ENCODE data around the gene SIDT1.
"Not testable (repeated sequence)": the region's sequence is repeated elsewhere in the genome, so short reads cannot be mapped to it uniquely, and the experiment has no call there.

The SIDT1 gene

DNA sequence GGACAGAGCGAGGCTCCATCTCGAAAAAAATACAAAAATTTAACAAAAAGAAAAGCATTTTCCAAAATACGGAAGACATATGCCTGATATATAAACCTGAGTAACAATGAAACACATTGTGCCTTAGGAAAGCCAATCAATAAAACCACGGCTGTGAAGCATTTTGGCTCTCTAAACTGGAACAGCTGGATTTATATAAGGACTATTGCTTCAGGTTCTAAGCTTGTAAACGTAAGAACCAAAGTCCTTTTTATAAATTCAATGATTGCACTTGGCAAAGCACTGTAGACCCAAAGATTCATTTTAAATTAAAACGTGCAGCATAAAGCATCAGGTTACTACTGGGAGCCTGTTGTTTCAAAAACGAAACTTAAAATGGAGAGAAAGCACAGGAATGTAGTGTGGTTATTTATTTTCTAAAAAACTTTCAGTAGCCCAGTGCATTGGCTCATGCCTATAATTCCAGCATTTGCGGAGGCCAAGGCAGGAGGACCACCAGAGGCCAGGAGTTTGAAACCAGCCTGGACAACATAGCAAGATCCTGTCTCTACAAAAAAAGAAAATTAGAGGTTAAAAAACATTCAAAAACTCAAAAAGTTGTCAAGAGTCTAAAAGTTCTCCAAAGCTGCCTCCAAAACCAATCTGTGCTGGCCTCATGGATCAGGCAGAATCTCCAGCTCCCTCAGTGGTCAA is 102.6 kb downstream of the SIDT1 start:
- no peak for DNase-seq (ENCODE audit: low read depth in 2 of 2)

DNA sequence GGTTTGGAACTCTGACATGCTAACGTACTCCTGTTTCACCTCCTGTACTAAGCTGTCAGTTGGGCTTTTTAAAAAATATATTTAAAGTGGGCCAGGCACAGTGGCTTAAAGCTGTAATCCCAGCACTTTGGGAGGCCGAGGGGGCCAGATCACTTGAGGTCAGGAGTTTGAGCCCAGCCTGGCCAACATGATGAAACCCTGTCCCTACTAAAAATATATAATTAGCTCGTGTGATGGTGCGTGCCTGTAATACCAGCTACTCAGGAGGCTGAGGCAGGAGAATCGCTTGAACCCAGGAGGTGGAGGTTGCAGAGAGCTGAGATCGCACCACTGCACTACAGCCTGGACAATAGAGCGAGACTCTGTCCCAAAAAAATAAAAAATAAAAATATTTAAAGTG is 103.7 kb downstream of the SIDT1 start:
- not testable (repeated sequence) for DNase-seq (ENCODE audit: low read depth in 2 of 2)

DNA sequence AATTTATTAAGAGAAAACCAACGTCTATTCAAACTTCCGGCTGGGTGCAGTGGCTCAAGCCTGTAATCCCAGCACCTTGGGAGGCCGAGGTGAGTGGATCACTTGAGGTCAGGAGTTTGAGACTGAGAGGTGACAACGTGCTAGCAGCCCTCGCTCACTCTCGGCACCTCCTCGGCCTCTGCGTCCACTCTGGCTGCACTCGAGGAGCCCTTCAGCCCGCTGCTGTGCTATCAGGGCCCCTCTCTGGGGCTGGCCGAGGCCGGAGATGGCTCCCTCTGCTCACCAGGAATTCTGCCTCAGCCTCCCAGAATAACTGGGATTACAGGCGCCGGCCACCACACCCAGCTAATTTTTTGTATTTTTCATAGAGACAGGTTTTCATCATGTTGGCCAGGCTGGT is 105.4 kb downstream of the SIDT1 start:
- DNase-seq (ENCODE audit: low read depth in 2 of 2), result no peak

DNA sequence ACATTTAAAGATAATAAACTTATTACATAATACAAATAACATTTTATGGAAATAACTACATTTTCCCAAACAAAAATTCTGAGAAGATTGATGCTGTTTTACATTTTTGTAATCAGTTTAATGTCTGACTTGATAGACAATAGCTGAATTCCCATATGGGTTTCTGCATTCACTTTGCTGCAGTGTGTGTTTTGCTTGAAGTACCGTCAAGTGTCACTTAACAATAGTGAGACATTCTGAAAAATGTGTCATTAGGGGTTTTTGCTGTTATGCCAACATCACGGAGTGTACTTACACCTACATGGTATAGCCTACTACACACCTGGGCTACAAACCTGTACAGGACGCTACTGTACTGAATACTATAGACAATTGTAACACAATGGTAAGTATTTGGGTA is 106.6 kb downstream of the SIDT1 start:
- DNase-seq (ENCODE audit: low read depth in 2 of 2), result no peak

DNA sequence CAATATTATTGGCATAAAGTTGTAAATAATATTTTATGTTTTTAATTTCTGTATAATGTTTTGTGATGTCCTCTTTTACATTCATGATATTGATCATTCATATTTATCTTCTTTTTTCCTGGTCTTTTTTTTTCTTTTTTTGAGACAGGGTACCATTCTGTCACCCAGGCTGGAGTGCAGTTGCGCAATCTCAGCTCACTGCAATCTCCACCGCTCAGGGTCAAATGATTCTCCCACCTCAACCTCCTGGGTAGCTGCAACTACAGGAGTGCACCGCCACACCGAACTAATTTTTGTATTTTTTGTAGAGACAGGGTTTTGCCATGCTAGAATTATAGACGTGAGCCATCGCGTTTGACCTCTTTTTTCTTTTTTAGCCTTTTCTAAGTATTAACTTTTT is 111.2 kb downstream of the SIDT1 start:
- DNase-seq (ENCODE audit: low read depth in 2 of 2), result no peak

DNA sequence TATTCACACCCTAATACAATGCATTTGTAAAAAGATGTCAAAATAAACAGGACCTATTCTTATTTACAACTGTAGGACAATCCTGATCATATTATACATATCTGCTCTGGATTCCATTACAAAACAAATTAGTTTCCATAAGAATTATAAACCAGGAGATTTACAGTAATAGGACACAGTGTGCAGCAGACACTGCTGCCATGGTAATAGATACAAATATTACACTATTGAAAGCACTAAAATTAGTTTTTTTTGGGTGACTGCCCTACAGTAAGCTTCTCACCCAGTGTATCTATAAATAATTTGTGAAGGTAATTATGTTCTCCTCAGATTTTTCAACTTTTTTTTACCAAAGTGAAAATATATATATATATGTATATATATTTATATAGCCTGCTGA is 116.2 kb downstream of the SIDT1 start:
- no peak for DNase-seq (ENCODE audit: low read depth in 2 of 2)

DNA sequence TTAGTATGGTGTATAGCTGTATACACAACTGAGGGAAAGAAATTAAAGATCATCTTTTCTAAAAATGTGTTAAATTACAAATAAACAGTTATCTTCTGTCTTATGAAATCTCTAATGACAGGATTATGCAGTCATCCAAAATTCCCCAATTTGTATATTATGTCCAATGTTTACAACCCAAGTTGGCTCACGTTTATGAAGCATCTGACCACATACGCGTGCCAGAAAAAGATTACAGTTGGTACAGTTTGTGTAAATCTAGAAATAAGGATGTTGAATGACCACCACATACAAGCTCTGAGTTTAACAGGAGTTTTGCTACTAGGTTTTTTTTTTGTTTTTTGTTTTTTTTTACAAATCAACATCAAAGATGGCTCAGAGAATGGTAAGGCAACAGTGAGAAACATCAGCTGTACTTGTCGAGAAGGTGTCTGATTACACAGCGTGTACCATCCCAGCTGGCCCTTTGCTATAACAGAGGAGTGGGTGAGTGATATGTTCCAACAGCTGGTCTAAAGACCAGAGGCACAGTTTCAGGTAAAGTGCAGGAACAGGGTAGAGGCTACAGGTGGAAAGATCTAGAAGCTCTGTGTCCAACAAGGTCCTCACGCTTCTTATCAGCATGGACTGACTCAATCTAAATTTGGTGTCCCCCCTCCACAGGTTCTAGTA is 117.0 kb downstream of the SIDT1 start:
- no peak for DNase-seq (ENCODE audit: low read depth in 2 of 2)

DNA sequence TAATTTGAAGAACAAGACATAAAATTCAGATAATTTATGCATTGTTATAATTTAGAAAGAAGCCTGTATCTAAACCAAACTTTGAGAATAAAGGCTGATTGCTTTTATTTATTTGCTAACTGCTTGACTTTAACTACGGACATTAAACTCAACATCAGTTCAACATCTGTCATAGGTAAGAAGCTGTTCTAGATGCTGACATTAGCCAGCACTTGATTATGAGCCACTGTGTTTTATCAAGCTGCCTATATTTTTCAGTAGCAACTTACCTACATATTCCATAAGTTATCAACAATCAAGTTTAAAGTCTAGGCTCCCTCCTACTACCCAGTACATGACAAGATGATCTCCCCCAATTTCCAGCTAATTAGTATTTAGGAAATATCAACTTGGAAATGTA is 122.0 kb downstream of the SIDT1 start:
- no peak for DNase-seq (ENCODE audit: low read depth in 2 of 2)

DNA sequence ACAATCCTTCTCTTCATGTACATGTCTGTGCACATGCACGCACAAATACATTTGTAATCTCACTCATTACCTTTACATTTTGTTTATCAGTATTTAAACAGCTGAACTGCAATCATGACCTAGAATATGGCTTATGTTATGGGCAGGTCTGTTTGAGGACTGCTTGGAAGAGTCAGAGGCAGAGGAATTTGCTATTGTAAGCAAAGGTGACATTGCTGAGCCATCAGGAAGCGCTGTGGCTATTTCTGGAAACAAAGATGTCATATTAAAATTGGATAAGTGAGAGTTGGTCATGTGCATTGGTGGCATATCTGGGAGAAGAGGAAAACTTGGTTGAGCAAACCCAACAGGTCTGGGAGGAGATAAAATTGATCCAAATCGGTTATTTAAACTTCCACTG is 122.5 kb downstream of the SIDT1 start:
- no peak for DNase-seq (ENCODE audit: low read depth in 2 of 2)

DNA sequence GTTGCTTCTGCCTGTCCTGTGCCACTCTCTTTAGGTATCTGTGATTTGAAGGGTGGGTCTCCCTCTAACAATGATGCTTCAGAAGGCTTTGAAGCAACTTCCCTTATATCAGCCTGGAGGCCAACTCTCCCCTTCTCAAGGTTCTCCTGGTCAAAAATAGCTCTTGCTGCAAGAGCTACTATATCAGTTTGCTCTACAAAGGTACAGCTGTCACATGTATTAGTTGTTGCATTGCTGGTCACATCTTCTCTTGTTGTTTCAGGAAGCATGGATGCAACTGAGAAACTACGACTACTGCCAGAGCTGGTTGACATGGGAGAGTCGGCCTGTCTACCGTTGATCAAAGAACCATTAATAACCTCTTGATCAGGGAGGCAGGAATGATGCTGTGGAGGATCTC is 125.8 kb downstream of the SIDT1 start:
- no peak for DNase-seq (ENCODE audit: low read depth in 2 of 2)

DNA sequence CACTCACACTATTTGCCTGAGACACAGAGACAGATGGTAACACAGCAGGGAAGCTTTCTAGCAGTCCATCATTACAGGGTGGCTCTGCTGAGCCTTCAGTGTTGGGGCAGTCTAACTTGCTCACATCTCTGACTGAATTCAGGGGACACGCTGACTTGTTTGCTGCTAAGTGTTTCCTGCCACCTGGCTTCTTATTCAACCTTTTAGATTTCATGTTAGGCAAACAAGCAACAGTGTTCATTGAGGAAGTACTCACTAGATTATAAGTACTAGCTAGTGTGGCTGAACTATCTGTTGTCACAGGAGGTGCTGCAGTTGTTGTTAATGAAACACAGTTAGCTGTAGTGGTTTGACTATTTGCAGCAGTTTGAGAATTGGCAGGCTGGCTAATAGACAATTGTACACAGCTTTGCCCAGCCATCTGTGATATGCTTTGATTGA is 126.8 kb downstream of the SIDT1 start:
- DNase-seq (ENCODE audit: low read depth in 2 of 2), result no peak

DNA sequence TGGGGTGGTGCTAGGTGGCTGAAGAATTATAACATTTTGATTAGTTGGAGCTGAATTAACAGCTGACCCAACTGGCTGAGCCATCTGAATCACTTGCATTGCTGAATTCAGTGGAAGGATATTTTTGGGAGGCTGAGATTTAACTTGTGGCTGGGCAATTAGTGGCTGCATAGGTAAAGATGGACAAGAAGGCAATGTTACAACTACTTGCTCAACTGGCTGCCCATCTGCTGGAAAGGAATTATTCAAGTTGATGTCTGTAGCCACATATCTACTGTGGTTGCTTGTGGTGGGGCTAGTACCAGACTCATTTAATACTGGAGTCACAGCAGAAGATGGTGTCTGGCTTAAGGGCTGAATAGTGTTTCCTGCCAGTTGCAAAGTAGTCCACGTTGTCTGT is 127.6 kb downstream of the SIDT1 start:
- no peak for DNase-seq (ENCODE audit: low read depth in 2 of 2)

DNA sequence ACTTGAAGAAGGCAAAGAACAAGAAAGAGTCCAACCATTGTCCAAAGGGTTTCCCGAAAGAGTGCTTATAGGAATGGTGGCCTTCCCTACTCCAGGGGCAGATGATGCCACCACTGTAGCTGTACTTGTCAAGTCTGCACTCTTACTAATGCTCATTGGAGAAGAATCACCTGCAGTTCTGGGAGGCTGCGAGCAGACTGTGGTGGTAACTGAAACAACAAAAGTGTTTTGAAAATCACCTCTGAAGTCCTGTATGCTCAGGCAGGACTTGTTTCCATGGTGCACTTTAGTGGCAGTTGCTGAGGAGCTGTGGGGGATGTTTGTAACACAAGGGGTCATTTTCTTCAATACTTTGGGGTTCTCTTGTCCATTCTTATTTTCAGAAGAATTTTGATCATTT is 128.1 kb downstream of the SIDT1 start:
- no peak for DNase-seq (ENCODE audit: low read depth in 2 of 2)

DNA sequence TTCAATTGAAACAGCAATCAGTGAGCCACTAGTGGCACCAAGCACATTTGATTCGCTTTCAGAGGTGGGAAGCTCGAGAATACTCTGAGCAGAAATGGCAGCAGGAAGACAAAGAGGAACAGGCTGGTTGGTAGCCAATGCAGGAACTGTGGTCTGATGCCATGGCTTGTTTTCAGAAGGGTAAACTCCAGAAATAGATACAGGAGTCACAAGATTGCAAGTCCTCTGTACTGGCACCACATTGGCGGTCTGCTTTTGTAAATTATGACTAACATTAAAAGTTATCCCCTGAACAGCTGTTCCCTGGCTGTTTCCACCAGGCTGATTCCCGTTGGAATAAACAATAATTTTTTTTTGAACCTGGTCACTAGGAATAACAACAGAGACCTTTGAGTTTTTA is 128.5 kb downstream of the SIDT1 start:
- no peak for DNase-seq (ENCODE audit: low read depth in 2 of 2)

DNA sequence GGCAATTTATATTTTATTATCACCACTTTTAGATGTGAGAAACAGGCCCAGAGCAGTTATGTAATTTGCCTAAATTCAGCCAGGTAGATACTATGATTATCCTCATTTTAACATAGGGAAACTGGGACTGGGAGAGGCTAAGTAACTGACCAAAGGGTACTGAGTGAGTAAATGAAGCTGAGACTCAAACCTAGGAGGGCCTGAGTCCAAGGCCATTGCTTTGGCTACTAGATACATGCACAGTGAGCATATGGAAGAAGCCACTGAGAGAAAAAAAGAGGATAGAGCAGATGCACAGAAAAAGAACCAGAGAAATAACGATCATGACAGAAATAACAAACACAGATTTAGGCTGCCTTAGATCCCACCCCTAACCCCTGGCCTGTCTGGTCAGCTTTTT is 130.5 kb downstream of the SIDT1 start:
- no peak for DNase-seq (ENCODE audit: low read depth in 2 of 2)

DNA sequence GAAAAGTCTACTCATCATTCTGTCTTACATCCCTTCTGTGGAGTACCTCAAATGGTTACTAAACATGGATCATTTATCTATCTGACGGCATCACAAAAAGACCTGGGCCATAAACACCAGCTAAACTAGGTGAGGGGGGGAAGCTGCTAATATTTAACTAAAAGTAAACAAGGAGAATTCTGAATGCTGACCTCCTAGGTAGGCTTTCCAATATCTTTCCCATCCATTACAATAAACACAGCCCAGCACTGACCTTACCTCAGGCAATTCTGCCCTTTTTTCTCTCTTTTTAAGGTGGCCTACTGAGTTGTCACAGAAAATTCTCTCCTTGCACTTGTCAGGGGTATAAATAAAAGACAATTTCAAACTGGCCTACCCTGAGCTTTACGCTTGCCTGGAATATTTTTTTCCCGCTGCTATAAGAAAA is 131.0 kb downstream of the SIDT1 start:
- no peak for DNase-seq (ENCODE audit: low read depth in 2 of 2)

DNA sequence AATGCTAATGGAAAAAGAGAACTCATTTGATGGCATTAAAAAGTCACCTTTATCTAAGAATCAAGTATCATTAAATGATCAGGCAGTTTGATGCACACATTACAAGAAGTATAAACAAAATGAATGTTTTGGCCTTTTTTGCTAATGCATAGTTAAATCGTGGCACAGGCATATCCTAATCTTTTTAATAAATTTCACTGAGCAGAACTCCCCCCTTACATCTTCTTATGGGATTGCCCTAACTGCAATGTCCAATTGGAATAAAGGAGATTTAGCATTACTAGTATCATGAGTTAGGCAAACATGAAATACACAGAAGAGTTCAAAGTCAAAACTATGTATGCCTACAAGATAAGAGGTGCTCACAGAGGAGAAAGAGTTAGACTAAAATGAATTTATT is 131.4 kb downstream of the SIDT1 start:
- DNase-seq (ENCODE audit: low read depth in 2 of 2), result no peak

DNA sequence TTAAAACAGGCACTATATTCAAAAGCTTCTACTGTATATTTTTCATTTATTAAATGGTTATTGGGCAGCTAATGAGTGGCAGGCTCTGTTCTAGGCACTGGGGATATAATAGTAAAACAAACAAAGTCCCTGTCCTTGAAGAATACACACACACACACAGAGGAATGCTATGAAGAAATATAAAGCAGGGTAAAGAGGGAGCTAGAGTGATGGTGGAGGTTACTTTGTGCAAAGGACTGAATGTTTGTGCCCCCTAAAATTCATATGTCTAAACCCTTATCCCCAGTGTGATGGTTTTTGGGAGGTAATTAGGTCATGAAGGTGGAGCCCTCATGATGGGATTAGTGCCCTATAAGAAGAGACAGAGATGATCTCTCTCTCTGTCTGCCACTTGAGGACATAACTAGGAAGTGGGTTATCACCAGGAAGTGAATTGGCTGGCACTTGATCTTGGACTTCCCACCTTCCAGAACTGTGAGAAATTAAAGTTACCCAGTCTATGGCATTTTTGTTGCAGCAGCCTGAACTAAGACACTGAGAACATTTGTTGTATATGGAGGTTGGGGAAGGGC is 132.3 kb downstream of the SIDT1 start:
- DNase-seq (ENCODE audit: low read depth in 2 of 2), result no peak

DNA sequence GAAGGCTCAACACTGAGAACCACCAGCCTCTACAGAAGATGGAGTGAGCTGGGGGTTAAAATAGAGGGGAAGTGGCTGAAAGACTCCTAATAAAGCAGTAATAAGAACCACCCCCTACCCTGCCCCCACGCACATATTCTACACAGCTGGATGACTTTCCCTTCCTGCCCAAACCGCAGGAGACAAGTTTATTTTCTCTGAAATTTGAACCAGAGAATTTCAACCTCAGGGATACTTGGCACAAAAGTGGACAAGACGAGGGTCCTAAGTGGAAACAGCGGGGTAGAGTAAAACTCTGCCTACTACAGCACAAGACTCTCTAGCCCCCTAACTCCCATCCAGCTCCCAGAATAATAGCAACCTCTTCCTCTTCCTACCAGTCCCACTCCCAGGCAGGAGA is 135.7 kb downstream of the SIDT1 start:
- no peak for DNase-seq (ENCODE audit: low read depth in 2 of 2)

DNA sequence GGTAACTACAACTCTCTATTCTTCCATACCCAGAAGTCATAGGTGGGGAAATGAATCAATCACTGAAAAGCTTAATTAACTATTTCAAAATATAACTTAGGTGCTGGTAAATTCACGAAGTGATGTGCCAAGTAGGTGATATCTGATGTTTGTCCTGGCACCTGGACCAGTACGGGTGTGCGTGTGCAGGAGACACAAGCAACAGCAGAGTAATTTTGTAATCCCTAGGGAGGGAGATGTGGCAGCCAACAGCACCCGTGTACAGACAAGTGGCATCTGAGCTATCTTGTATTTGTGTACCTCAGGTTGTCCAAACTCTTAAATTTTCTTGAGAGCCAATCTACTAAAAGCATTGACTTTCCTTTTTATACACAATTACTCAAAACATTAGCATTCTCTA is 141.2 kb downstream of the SIDT1 start:
- no peak for DNase-seq (ENCODE audit: low read depth in 2 of 2)

DNA sequence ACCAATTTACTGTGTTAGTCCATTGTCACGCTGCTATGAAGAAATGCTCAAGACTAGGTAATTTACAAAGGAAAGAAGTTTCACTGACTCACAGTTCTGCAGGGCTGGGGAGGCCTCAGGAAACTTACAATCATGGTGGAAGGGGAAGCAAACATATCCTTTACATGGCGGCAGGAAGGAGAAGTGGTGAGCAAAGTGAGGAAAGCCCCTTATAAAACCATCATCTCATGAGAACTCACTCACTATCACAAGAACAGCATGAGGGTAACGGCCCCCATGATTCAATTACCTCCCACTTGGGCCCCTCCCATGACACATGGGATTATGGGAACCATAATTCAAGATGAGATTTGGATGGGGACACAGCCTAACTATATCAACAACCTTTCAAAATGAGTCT is 143.9 kb downstream of the SIDT1 start:
- no peak for DNase-seq (ENCODE audit: low read depth in 2 of 2)

DNA sequence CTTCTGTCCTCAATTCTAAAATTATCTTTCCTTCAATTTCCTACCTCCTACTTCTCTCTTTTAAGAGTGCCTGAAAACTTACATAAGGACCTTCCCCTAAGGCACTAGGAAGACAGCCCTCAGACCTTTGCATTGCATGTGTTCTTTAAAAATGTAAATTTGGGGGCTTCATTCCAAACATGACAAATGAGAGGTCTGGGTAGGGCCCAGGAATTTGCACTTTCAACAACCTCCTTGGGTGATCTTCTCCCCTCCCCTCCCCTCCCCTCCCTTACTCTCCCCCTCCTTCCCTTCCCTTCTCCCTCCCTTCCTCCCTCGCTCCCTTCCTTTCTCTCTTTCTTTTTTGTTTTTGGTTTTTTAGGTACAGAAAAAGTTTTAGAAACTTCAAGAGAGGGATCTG is 145.4 kb downstream of the SIDT1 start:
- DNase-seq (ENCODE audit: low read depth in 2 of 2), result no peak

DNA sequence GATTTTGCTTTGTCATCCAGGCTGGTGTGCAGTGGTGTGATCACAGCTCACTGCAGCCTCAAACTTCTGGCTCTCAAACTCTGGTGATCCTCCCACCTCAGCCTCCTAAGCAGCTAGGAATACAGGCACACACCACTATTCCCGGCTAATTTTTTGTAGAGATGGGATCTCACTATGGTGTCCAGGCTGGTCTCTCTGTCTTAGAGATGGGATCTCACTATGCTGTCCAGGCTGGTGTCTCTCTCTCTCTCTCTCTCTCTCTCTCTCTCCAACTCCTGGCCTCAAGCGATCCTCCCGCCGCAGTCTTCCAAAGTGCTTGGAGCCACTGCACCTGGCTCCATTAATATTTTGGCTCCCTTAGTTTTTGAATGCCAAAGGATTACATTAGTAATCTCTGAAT is 146.4 kb downstream of the SIDT1 start:
- DNase-seq (ENCODE audit: low read depth in 2 of 2), result no peak
